Endodermal cell (in vitro differentiated cells): ENCODE results near the gene MPDZ. TPM values are rescaled to one million over a fixed set of nuclear protein-coding genes. Genes with fewer than 3 reads are reported as not detected.

Experiments
- DNase-seq: peaks from one replicate; pipeline ENCODE4 v3.0.0-alpha.2; 2017
- H3K27ac ChIP-seq: 2 replicates; pipeline ENCODE4 v1.5.1; 2013; ENCODE audit warnings: mild to moderate bottlenecking, low read depth, low read length, moderate library complexity
- H3K27me3 ChIP-seq: 2 replicates; pipeline ENCODE4 v1.6.1; 2013; ENCODE audit warnings: mild to moderate bottlenecking, low read length, moderate library complexity; ENCODE audit not compliant: insufficient read depth, control insufficient read depth, poor library complexity, severe bottlenecking
- H3K36me3 ChIP-seq: 2 replicates; pipeline ENCODE4 v1.7.0; 2013; ENCODE audit warnings: mild to moderate bottlenecking, low read length, moderate library complexity; ENCODE audit not compliant: control insufficient read depth, insufficient read depth
- H3K4me1 ChIP-seq: one replicate; pipeline ENCODE4 v1.7.0; 2013; ENCODE audit warnings: low read length; ENCODE audit not compliant: control insufficient read depth, insufficient read depth
- H3K4me3 ChIP-seq: 2 replicates; pipeline ENCODE4 v1.5.1; 2013; ENCODE audit warnings: mild to moderate bottlenecking, low read length, moderate library complexity
- H3K9ac ChIP-seq: 2 replicates; pipeline ENCODE4 v1.6.1; 2013; ENCODE audit warnings: mild to moderate bottlenecking, low read length, moderate library complexity; ENCODE audit not compliant: poor library complexity, severe bottlenecking; ENCODE audit errors: extremely low read depth
- H3K9me3 ChIP-seq: 2 replicates; pipeline ENCODE4 v1.6.1; 2013; ENCODE audit warnings: mild to moderate bottlenecking, low read length, moderate library complexity; ENCODE audit not compliant: control insufficient read depth
- H3K27ac Mint-ChIP-seq: 2 replicates; pipeline ENCODE4 v1.8.0; 2020; ENCODE audit warnings: mixed read lengths
- H3K27me3 Mint-ChIP-seq: 2 replicates; pipeline ENCODE4 v1.8.0; 2021; ENCODE audit warnings: mild to moderate bottlenecking, mixed read lengths; ENCODE audit not compliant: insufficient read depth
- H3K36me3 Mint-ChIP-seq: 2 replicates; pipeline ENCODE4 v1.8.0; 2020; ENCODE audit warnings: low read depth, mixed read lengths
- H3K4me1 Mint-ChIP-seq: 2 replicates; pipeline ENCODE4 v1.8.0; 2020; ENCODE audit warnings: mixed read lengths
- H3K4me3 Mint-ChIP-seq: 2 replicates; pipeline ENCODE4 v1.8.0; 2020; ENCODE audit warnings: mild to moderate bottlenecking, moderate library complexity, mixed read lengths
- H3K9me3 Mint-ChIP-seq: 2 replicates; pipeline ENCODE4 v1.8.0; 2020; ENCODE audit warnings: mild to moderate bottlenecking, mixed read lengths
- CTCF ChIP-seq: fragments of 200-600 bp; sonication (generic); conservative IDR thresholded peaks from 2 replicates; pipeline ENCODE4 v1.5.0; 2021; ENCODE audit warnings: antibody characterized with exemption, mild to moderate bottlenecking
- WGBS, 2 experiments: methylation state at CpG; one replicate each; pipeline versions ENCODE4 v1.1.5 to v1.1.7; 2013; ENCODE audit warnings: missing lambda C conversion rate in 2 of 2, mixed read lengths in 1 of 2; ENCODE audit not compliant: insufficient coverage in 1 of 2, insufficient read length in 1 of 2; 5-methylcytosine and 5-hydroxymethylcytosine counted together
- total RNA-seq, 2 donors: library from RNA; stranded (reverse); fragmentation: NEBNext Ultra II Directional in 1 of 2; extraction: Animal tissue kit (Norgen Biotek cat#: 25700) in 1 of 2; gene quantifications; 2 replicates in 1 of 2; 3 replicates in 1 of 2; pipeline ENCODE4 v1.2.1, GENCODE V29; 2021

Gene MPDZ
- total RNA-seq, 2 donors from 2014 or later, result 38.0 to 44.0 TPM

- Histone ChIP-seq H3K4me3 (no peak overlapping the region), H3K4me1 (no peaks in the 10 kb centered on the region), H3K9ac (no peak overlapping the region), H3K9me3 (no peaks in the 10 kb centered on the region), H3K36me3 (peaks cover 18% of the 10 kb centered on the region), H3K27ac (no peak overlapping the region), H3K27me3 (no peaks in the 10 kb centered on the region)
- Mint-ChIP-seq H3K27ac (no peak overlapping the region), H3K36me3 (peaks cover 27% of the 10 kb centered on the region), H3K4me3 (no peak overlapping the region), H3K9me3 (no peaks in the 10 kb centered on the region), H3K4me1 (peaks cover 4% of the 10 kb centered on the region), H3K27me3 (no peaks in the 10 kb centered on the region)
- DNase-seq, result no peak
- 93% methylated on average over 1 of the region's 2 CpGs; no CpG with 5 or more reads in 1 of the 2 experiments for WGBS, 2 experiments
- no peak for TF ChIP-seq CTCF
Measured at GRCh38 chr9:13171261-13171660, 108.2 kb downstream of the MPDZ start.

DNA sequence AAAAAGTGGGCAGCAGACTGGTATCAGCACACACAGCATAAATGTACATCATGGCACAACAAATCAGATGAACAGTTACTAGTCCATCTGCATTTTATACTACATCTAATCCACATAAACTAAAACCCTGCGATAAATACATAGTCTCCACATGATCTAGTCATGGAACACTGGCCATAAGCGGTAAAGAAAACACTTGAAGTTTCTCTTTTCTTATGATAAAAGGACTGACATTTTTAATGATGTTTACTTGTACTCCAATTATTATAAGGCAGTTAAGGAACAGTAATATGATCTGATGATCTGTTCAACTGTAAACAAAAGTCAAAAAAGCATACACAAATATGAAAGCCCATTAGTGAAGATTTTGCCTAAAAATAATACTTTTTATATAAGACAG, 112.5 kb downstream of the MPDZ start:
- DNase-seq, result no peak
- H3K4me1 ChIP-seq, result no peaks in the 10 kb centered on the region
- no peaks in the 10 kb centered on the region for H3K27me3 ChIP-seq
- no peaks in the 10 kb centered on the region for H3K27me3 Mint-ChIP-seq
- H3K9ac ChIP-seq, result no peak overlapping the region
- H3K36me3 Mint-ChIP-seq, result peaks cover 14% of the 10 kb centered on the region
- no peak for TF ChIP-seq CTCF
- H3K36me3 ChIP-seq, result peaks cover 10% of the 10 kb centered on the region
- H3K4me1 Mint-ChIP-seq, result peaks cover 4% of the 10 kb centered on the region
- no peak overlapping the region for H3K27ac ChIP-seq
- WGBS, 2 experiments, result 82 to 92% methylated on average over 2 of the region's 2 CpGs
- H3K27ac Mint-ChIP-seq, result no peak overlapping the region
- no peaks in the 10 kb centered on the region for H3K9me3 Mint-ChIP-seq
- no peak overlapping the region for H3K4me3 Mint-ChIP-seq
- no peak overlapping the region for H3K4me3 ChIP-seq
- H3K9me3 ChIP-seq, result no peaks in the 10 kb centered on the region

DNA sequence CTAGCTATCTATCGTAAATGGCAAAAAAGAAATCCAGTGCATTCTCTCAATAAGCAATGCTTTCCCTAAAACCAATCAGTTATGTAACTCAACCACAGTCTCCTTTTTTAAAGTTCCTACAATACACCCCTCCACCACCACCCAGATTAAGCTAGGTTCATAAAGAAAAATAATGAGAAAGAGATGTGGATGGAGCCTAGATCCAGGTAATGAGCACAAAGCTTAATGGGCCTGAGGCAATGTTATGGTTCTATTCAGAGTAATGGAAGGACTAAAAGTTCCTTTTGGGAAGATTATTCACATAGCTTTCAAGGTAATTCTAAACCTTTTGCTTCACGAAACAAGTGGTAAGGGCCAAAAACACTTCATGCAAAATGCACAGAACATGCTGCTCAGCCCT, 113.5 kb downstream of the MPDZ start:
- no peak overlapping the region for H3K27ac Mint-ChIP-seq
- H3K4me3 Mint-ChIP-seq, result no peak overlapping the region

More for the DNA sequence above, 113.5 kb downstream of the MPDZ start:
- no peak for DNase-seq
- Histone ChIP-seq H3K27me3 (no peaks in the 10 kb centered on the region), H3K9ac (no peak overlapping the region), H3K36me3 (peaks cover 10% of the 10 kb centered on the region), H3K9me3 (no peaks in the 10 kb centered on the region), H3K4me3 (no peak overlapping the region), H3K27ac (no peak overlapping the region), H3K4me1 (no peaks in the 10 kb centered on the region)
- no peaks in the 10 kb centered on the region for H3K27me3 Mint-ChIP-seq
- no peaks in the 10 kb centered on the region for H3K4me1 Mint-ChIP-seq
- H3K9me3 Mint-ChIP-seq, result no peaks in the 10 kb centered on the region
- 92 to 94% methylated on average over 2 of the region's 2 CpGs for WGBS, 2 experiments
- peaks cover 16% of the 10 kb centered on the region for H3K36me3 Mint-ChIP-seq
- no peak for TF ChIP-seq CTCF
